IMR-90 (cell line): ENCODE results near the gene C15orf40. TPM values are rescaled to one million over a fixed set of nuclear protein-coding genes. Genes with fewer than 3 reads are reported as not detected.

Experiments
- ATAC-seq: fragments of 200-7000 bp; cut with Tn5 transposase; 2 replicates; pipeline ENCODE4 v1.9.1; 2020; ENCODE audit warnings: low read depth, mild to moderate bottlenecking, moderate library complexity
- BruUV-seq: library from RNA; stranded (reverse); fragments of 400-500 nt; replicated peaks from 2 replicates; lab custom pipeline; 2021; lab: Mats Ljungman, UMichigan
- CTCF ChIA-PET: fragments of 300-600 bp; formaldehyde crosslinking; extraction: SDS; loops from one replicate; lab custom pipeline; 2021; ENCODE audit warnings: antibody characterized with exemption; lab: Yijun Ruan, JAX
- POLR2A ChIA-PET: fragments of 300-600 bp; sonication (Branson Sonifier 250); formaldehyde crosslinking; loops from one replicate; lab custom pipeline; 2022; ENCODE audit warnings: antibody characterized with exemption; ENCODE audit not compliant: unreplicated experiment; lab: Charles Lee
- DNase-seq: peaks from one replicate; pipeline ENCODE4 v3.0.0; 2013
- H2AFZ ChIP-seq: replicated peaks from 2 replicates; pipeline ENCODE3; 2013; ENCODE audit warnings: low read length, mild to moderate bottlenecking; ENCODE audit not compliant: poor library complexity
- H2AK5ac ChIP-seq: 2 replicates; pipeline ENCODE4 v1.6.1; 2013; ENCODE audit warnings: low read depth, low read length, inconsistent platforms
- H2AK9ac ChIP-seq: replicated peaks from 2 replicates; pipeline ENCODE3; 2013; ENCODE audit warnings: mild to moderate bottlenecking, low read depth, low read length, moderate library complexity; ENCODE audit not compliant: poor library complexity
- H2BK120ac ChIP-seq: 2 replicates; pipeline ENCODE4 v1.6.1; 2013; ENCODE audit warnings: low read depth, low read length, inconsistent platforms
- H2BK15ac ChIP-seq: 3 replicates; pipeline ENCODE4 v1.6.1; 2013; ENCODE audit warnings: low read depth, low read length, inconsistent platforms
- H2BK20ac ChIP-seq: 2 replicates; pipeline ENCODE4 v1.6.1; 2013; ENCODE audit warnings: low read depth, mild to moderate bottlenecking, inconsistent platforms, low read length, moderate library complexity
- H2BK5ac ChIP-seq: 2 replicates; pipeline ENCODE4 v1.6.1; 2013; ENCODE audit warnings: mild to moderate bottlenecking, low read depth, low read length, inconsistent platforms; ENCODE audit not compliant: poor library complexity, severe bottlenecking
- H3K14ac ChIP-seq: replicated peaks from 2 replicates; pipeline ENCODE4 v1.6.1; 2013; ENCODE audit warnings: low read depth, low read length, inconsistent platforms
- H3K18ac ChIP-seq: 2 replicates; pipeline ENCODE4 v1.6.1; 2013; ENCODE audit warnings: low read depth, low read length, control low read depth
- H3K23ac ChIP-seq: 2 replicates; pipeline ENCODE4 v1.6.1; 2013; ENCODE audit warnings: low read depth, low read length, inconsistent platforms
- H3K27ac ChIP-seq: 2 replicates; pipeline ENCODE4 v1.5.1; 2013; ENCODE audit warnings: mild to moderate bottlenecking, control low read depth, low read length; ENCODE audit not compliant: insufficient read depth
- H3K27me3 ChIP-seq: 2 replicates; pipeline ENCODE4 v1.6.1; 2013; ENCODE audit warnings: low read length; ENCODE audit not compliant: control insufficient read depth, insufficient read depth
- H3K36me3 ChIP-seq: 2 replicates; pipeline ENCODE4 v1.6.1; 2013; ENCODE audit warnings: low read length, mixed read lengths; ENCODE audit not compliant: control insufficient read depth, insufficient read depth
- H3K4ac ChIP-seq: 2 replicates; pipeline ENCODE4 v1.6.1; 2013; ENCODE audit warnings: low read depth, low read length, inconsistent platforms
- H3K4me1 ChIP-seq: 2 replicates; pipeline ENCODE4 v1.6.1; 2013; ENCODE audit warnings: low read length, mixed read lengths; ENCODE audit not compliant: control insufficient read depth, insufficient read depth
- H3K4me2 ChIP-seq: 2 replicates; pipeline ENCODE4 v1.6.1; 2013; ENCODE audit warnings: low read depth, mild to moderate bottlenecking, control low read depth, low read length, moderate library complexity
- H3K4me3 ChIP-seq: 2 replicates; pipeline ENCODE4 v1.5.1; 2013; ENCODE audit warnings: low read depth, mild to moderate bottlenecking, control low read depth, low read length, moderate library complexity; ENCODE audit not compliant: insufficient read depth
- H3K56ac ChIP-seq: 2 replicates; pipeline ENCODE4 v1.6.1; 2013; ENCODE audit warnings: low read length, inconsistent platforms; ENCODE audit not compliant: insufficient read depth; ENCODE audit errors: extremely low read depth
- H3K79me1 ChIP-seq, 2 experiments: 2 replicates each; pipeline ENCODE4 v1.6.1; 2013; ENCODE audit warnings: low read length in 2 of 2, inconsistent platforms in 1 of 2, low read depth in 1 of 2
- H3K9ac ChIP-seq: 2 replicates; pipeline ENCODE4 v1.6.1; 2013; ENCODE audit warnings: low read depth, low read length, control low read depth
- H3K9me1 ChIP-seq: 2 replicates; pipeline ENCODE4 v1.6.1; 2013; ENCODE audit warnings: low read length, inconsistent platforms; ENCODE audit not compliant: insufficient read depth
- H3K9me3 ChIP-seq: 2 replicates; pipeline ENCODE4 v1.6.1; 2013; ENCODE audit warnings: low read length; ENCODE audit not compliant: control insufficient read depth, insufficient read depth
- H4K20me1 ChIP-seq: 2 replicates; pipeline ENCODE4 v1.6.1; 2013; ENCODE audit warnings: low read length, inconsistent platforms; ENCODE audit not compliant: insufficient read depth
- H4K5ac ChIP-seq: 2 replicates; pipeline ENCODE4 v1.6.1; 2013; ENCODE audit warnings: mild to moderate bottlenecking, low read depth, low read length, control low read depth
- H4K8ac ChIP-seq, 2 experiments: 2 replicates each; pipeline ENCODE4 v1.6.1; 2013; ENCODE audit warnings: low read depth in 2 of 2, low read length in 2 of 2, control low read depth in 1 of 2, inconsistent platforms in 1 of 2
- H4K91ac ChIP-seq: 2 replicates; pipeline ENCODE4 v1.6.1; 2013; ENCODE audit warnings: low read depth, low read length, inconsistent platforms; ENCODE audit not compliant: insufficient read depth
- MAFK ChIP-seq: IDR thresholded peaks from 2 replicates; pipeline ENCODE4 v1.6.1; 2012; ENCODE audit warnings: low read depth, low read length, improper control_type of control experiment
- MAZ ChIP-seq: IDR thresholded peaks from 2 replicates; pipeline ENCODE4 v1.6.1; 2012; ENCODE audit warnings: low read depth, mild to moderate bottlenecking, low read length, improper control_type of control experiment, moderate library complexity, borderline replicate concordance
- SMC3 ChIP-seq: fragments of 150-350 bp; IDR thresholded peaks from 2 replicates; pipeline ENCODE4 v1.6.1; 2016; ENCODE audit warnings: low read depth, mild to moderate bottlenecking, antibody characterized with exemption, low read length, moderate library complexity
- WGBS, 2 experiments: methylation state at CpG; one replicate each; pipeline versions ENCODE4 v1.1.5 to v1.1.7; 2013; ENCODE audit warnings: missing lambda C conversion rate in 2 of 2; ENCODE audit not compliant: insufficient read length in 1 of 2; ENCODE audit errors: extremely low coverage in 2 of 2; 5-methylcytosine and 5-hydroxymethylcytosine counted together
- dilution Hi-C: fragments of 300-500 bp; cut with HindIII; formaldehyde crosslinking; loops from one replicate; pipeline ENCODE4 v1.14.3; 2018; ENCODE audit warnings: low sequenced_read_pairs; ENCODE audit not compliant: unreplicated experiment
- in situ Hi-C: fragments of 300-500 bp; cut with MboI; formaldehyde crosslinking; loops from 3 replicates; pipeline ENCODE4 v1.14.3; 2019; ENCODE audit warnings: low sequenced_read_pairs, inconsistent platforms, mixed read lengths
- intact Hi-C: fragments of 100-400 bp; cut with micrococcal nuclease; formaldehyde crosslinking; loops from 2 replicates; pipeline ENCODE4 v1.10.0; 2022
- polyA plus RNA-seq, 3 experiments: library from polyadenylated mRNA; depleted of rRNA; stranded (reverse); fragments of >200 nt; gene quantifications; 2 replicates each; pipeline ENCODE4 v1.2.3, GENCODE V29; 2012; ENCODE audit warnings: low replicate concordance in 1 of 3
- total RNA-seq: library from RNA; depleted of rRNA; stranded (reverse); fragments of >200 nt; gene quantifications from 2 replicates; pipeline ENCODE4 v1.2.3, GENCODE V29; 2012

Gene C15orf40
- total and polyA plus RNA-seq, 2 of the 4 experiments (the other 2 are of a cell fraction) = 7.0 to 10.7 TPM

GRCh38 chr15:83044156-83044555 lies 32.7 kb upstream of the C15orf40 start:
- Histone ChIP-seq H3K9me1 (no peaks in the 10 kb centered on the region), H3K4ac (no peak overlapping the region), H3K9ac (no peak overlapping the region), H3K14ac (no peak overlapping the region), H3K27ac (no peak overlapping the region), H3K4me3 (no peak overlapping the region), H2BK120ac (no peak overlapping the region), H2BK15ac (no peak overlapping the region), H2AK5ac (no peak overlapping the region), H2BK5ac (no peak overlapping the region), H3K27me3 (no peaks in the 10 kb centered on the region), H4K91ac (no peak overlapping the region), H2BK20ac (no peak overlapping the region), H3K56ac (no peak overlapping the region), H3K18ac (no peak overlapping the region), H3K79me1 (peaks cover 31 to 51% of the 10 kb centered on the region in 2 experiments), H3K36me3 (peaks cover 45% of the 10 kb centered on the region), H2AK9ac (no peak overlapping the region), H3K4me2 (no peak overlapping the region), H3K23ac (no peak overlapping the region), H4K8ac (no peak overlapping the region), H4K5ac (no peak overlapping the region), H3K4me1 (no peaks in the 10 kb centered on the region; the same call in 1 of the 2 replicates), H2AFZ (no peak overlapping the region), H3K9me3 (no peaks in the 10 kb centered on the region), H4K20me1 (peaks cover 23% of the 10 kb centered on the region)
- BruUV-seq = no TSS peak
- in situ Hi-C loops (no loop called here), intact Hi-C loops (no loop called here), dilution Hi-C loops (no loop called here)
- POLR2A ChIA-PET = no interaction called here
- ATAC-seq (no peak), DNase-seq (no peak)
- TF ChIP-seq SMC3 (no peak), MAFK (no peak), MAZ (no peak)
- WGBS, 2 experiments = 100% methylated on average over 3 of the region's 12 CpGs; no CpG with 5 or more reads in 1 of the 2 experiments
- CTCF ChIA-PET = no interaction called here
